Frontal cortex (tissue), 1 donor: ENCODE data around the gene LUM. TPM values are rescaled to one million over a fixed set of nuclear protein-coding genes. Genes with fewer than 3 reads are reported as not detected.

ENCODE experiments used
- total RNA-seq: library from RNA; depleted of rRNA; stranded (reverse); fragments of >200 nt; gene quantifications from one replicate; pipeline ENCODE4 v1.2.3, GENCODE V29; 2014

The LUM gene
- total RNA-seq, 1 donor from 2014 or later, result 12.6 TPM

Other genes starting within 250 kb of the LUM start
- gene CCER1, start 156.3 kb downstream of the LUM start, total RNA-seq, result not detected
- gene EPYC, start 106.5 kb downstream of the LUM start, total RNA-seq, result not detected
- 1.2 TPM for gene KERA, start 53.5 kb downstream of the LUM start, total RNA-seq
- 41.6 TPM for gene DCN, start 71.3 kb upstream of the LUM start, total RNA-seq